H9 (cell line): ENCODE data around the gene HOXA7. TPM values are rescaled to one million over a fixed set of nuclear protein-coding genes. Genes with fewer than 3 reads are reported as not detected.
A peak's percentile ranks its signal among the peaks of the same experiment; 100 is the strongest.

Experiments used
- DNase-seq: peaks from one replicate; pipeline ENCODE4 v3.0.0-alpha.2; 2017
- H2AFZ ChIP-seq: one replicate; pipeline ENCODE4 v1.6.1; 2013; ENCODE audit warnings: mild to moderate bottlenecking, low read length, control low read depth, moderate library complexity
- H2AK5ac ChIP-seq: 2 replicates; pipeline ENCODE4 v1.6.1; 2013; ENCODE audit warnings: low read length, control low read depth, mixed read lengths; ENCODE audit not compliant: insufficient read length
- H2BK120ac ChIP-seq: one replicate; pipeline ENCODE4 v1.6.1; 2013; ENCODE audit warnings: low read depth, mild to moderate bottlenecking, low read length, control low read depth, inconsistent platforms; ENCODE audit not compliant: poor library complexity, severe bottlenecking
- H2BK12ac ChIP-seq: 2 replicates; pipeline ENCODE4 v1.6.1; 2013; ENCODE audit warnings: low read length, control low read depth, mixed read lengths, low read depth; ENCODE audit not compliant: insufficient read length
- H2BK15ac ChIP-seq: 2 replicates; pipeline ENCODE4 v1.6.1; 2013; ENCODE audit warnings: low read depth, low read length, control low read depth
- H2BK20ac ChIP-seq: one replicate; pipeline ENCODE4 v1.6.1; 2013; ENCODE audit warnings: low read depth, mild to moderate bottlenecking, low read length, control low read depth, inconsistent platforms; ENCODE audit not compliant: poor library complexity, severe bottlenecking
- H2BK5ac ChIP-seq: 2 replicates; pipeline ENCODE4 v1.6.1; 2013; ENCODE audit warnings: low read length, control low read depth, mixed read lengths; ENCODE audit not compliant: insufficient read length
- H3K14ac ChIP-seq: 2 replicates; pipeline ENCODE4 v1.6.1; 2013; ENCODE audit warnings: low read length, control low read depth; ENCODE audit not compliant: insufficient read depth
- H3K18ac ChIP-seq: 2 replicates; pipeline ENCODE4 v1.6.1; 2013; ENCODE audit warnings: low read depth, mild to moderate bottlenecking, mixed read lengths, low read length, control low read depth; ENCODE audit not compliant: insufficient read length
- H3K23ac ChIP-seq: 2 replicates; pipeline ENCODE4 v1.6.1; 2013; ENCODE audit warnings: low read length, control low read depth, mixed read lengths, low read depth; ENCODE audit not compliant: insufficient read length
- H3K23me2 ChIP-seq: 2 replicates; pipeline ENCODE4 v1.6.1; 2013; ENCODE audit warnings: low read depth, mild to moderate bottlenecking, mixed read lengths, low read length, control low read depth; ENCODE audit not compliant: insufficient read length, poor library complexity, severe bottlenecking
- H3K27ac ChIP-seq: 2 replicates; pipeline ENCODE4 v1.5.1; 2013; ENCODE audit warnings: low read length, control low read depth, mixed read lengths, low read depth; ENCODE audit not compliant: insufficient read length
- H3K27me3 ChIP-seq: 2 replicates; pipeline ENCODE4 v1.6.1; 2013; ENCODE audit warnings: low read length, control low read depth, inconsistent platforms; ENCODE audit not compliant: insufficient read depth
- H3K4ac ChIP-seq: 2 replicates; pipeline ENCODE4 v1.6.1; 2013; ENCODE audit warnings: low read depth, mild to moderate bottlenecking, control low read depth, inconsistent platforms, low read length, moderate library complexity
- H3K4me1 ChIP-seq: 2 replicates; pipeline ENCODE4 v1.6.1; 2013; ENCODE audit warnings: low read length, control low read depth, inconsistent platforms; ENCODE audit not compliant: insufficient read depth
- H3K4me2 ChIP-seq: 2 replicates; pipeline ENCODE4 v1.6.1; 2013; ENCODE audit warnings: low read length, control low read depth, mixed read lengths; ENCODE audit not compliant: insufficient read length, insufficient read depth
- H3K56ac ChIP-seq: 2 replicates; pipeline ENCODE4 v1.6.1; 2013; ENCODE audit warnings: low read depth, mild to moderate bottlenecking, mixed read lengths, low read length, control low read depth; ENCODE audit not compliant: insufficient read length
- H3K79me1 ChIP-seq: 2 replicates; pipeline ENCODE4 v1.6.1; 2013; ENCODE audit warnings: low read depth, mild to moderate bottlenecking, moderate library complexity, low read length, control low read depth, inconsistent platforms; ENCODE audit not compliant: insufficient read depth, poor library complexity, severe bottlenecking
- H3K79me2 ChIP-seq: 2 replicates; pipeline ENCODE4 v1.6.1; 2013; ENCODE audit warnings: low read length, control low read depth, inconsistent platforms; ENCODE audit not compliant: insufficient read depth
- H3K9ac ChIP-seq: 2 replicates; pipeline ENCODE4 v1.6.1; 2013; ENCODE audit warnings: low read length, control low read depth, mixed read lengths; ENCODE audit not compliant: insufficient read length; ENCODE audit errors: extremely low read depth
- H3K9me3 ChIP-seq: one replicate; pipeline ENCODE4 v1.6.1; 2013; ENCODE audit warnings: low read depth, low read length, inconsistent platforms; ENCODE audit not compliant: control insufficient read depth
- H3T11ph ChIP-seq: one replicate; pipeline ENCODE4 v1.6.1; 2013; ENCODE audit warnings: mild to moderate bottlenecking, low read length, control low read depth, inconsistent platforms
- H4K20me1 ChIP-seq: one replicate; pipeline ENCODE4 v1.6.1; 2013; ENCODE audit not compliant: control insufficient read depth, insufficient read length, insufficient read depth
- H4K5ac ChIP-seq: 2 replicates; pipeline ENCODE4 v1.6.1; 2013; ENCODE audit warnings: low read depth, mild to moderate bottlenecking, mixed read lengths, low read length, control low read depth; ENCODE audit not compliant: insufficient read length
- H4K8ac ChIP-seq: replicated peaks from 2 replicates; pipeline ENCODE4 v1.6.1; 2013; ENCODE audit warnings: low read length, control low read depth, mixed read lengths, low read depth; ENCODE audit not compliant: insufficient read length
- H4K91ac ChIP-seq: 2 replicates; pipeline ENCODE4 v1.6.1; 2013; ENCODE audit warnings: low read depth, mild to moderate bottlenecking, moderate library complexity, mixed read lengths, low read length, control low read depth; ENCODE audit not compliant: insufficient read length
- H3K27ac Mint-ChIP-seq, 3 experiments: 2 replicates in 2 of 3; 3 replicates in 1 of 3; pipeline ENCODE4 v1.8.0; 2020 to 2021; ENCODE audit warnings: mixed read lengths in 3 of 3, mild to moderate bottlenecking in 1 of 3, moderate library complexity in 1 of 3
- H3K27me3 Mint-ChIP-seq: 2 replicates; pipeline ENCODE4 v1.8.0; 2021; ENCODE audit warnings: low read depth, mild to moderate bottlenecking, moderate library complexity, mixed read lengths
- H3K36me3 Mint-ChIP-seq, 3 experiments: 2 replicates in 2 of 3; 3 replicates in 1 of 3; pipeline ENCODE4 v1.8.0; 2020 to 2021; ENCODE audit warnings: low read depth in 3 of 3, mixed read lengths in 3 of 3; ENCODE audit not compliant: insufficient read depth in 1 of 3
- H3K4me1 Mint-ChIP-seq, 2 experiments: 2 replicates each; pipeline ENCODE4 v1.8.0; 2020; ENCODE audit warnings: mixed read lengths in 2 of 2
- H3K4me3 Mint-ChIP-seq, 2 experiments: 2 replicates in 1 of 2; 3 replicates in 1 of 2; pipeline ENCODE4 v1.8.0; 2020 to 2021; ENCODE audit warnings: mild to moderate bottlenecking in 2 of 2, mixed read lengths in 2 of 2, moderate library complexity in 1 of 2
- H3K9me3 Mint-ChIP-seq, 2 experiments: 2 replicates in 1 of 2; 3 replicates in 1 of 2; pipeline ENCODE4 v1.8.0; 2020; ENCODE audit warnings: mild to moderate bottlenecking in 2 of 2, mixed read lengths in 2 of 2, moderate library complexity in 1 of 2
- CTCF ChIP-seq: fragments of 200-600 bp; sonication (generic); conservative IDR thresholded peaks from 3 replicates; pipeline ENCODE4 v1.8.0; 2021; ENCODE audit warnings: antibody characterized with exemption, mild to moderate bottlenecking
- WGBS: extraction: QIAGEN DNeasy Blood & Tissue Kit; methylation state at CpG from one replicate; pipeline ENCODE4 v1.1.7; 2013; ENCODE audit warnings: missing lambda C conversion rate, low lambda C conversion rate, mixed read lengths; ENCODE audit not compliant: insufficient read length; ENCODE audit errors: extremely low coverage; 5-methylcytosine and 5-hydroxymethylcytosine counted together
- total RNA-seq: library from RNA; stranded (reverse); gene quantifications from 2 replicates; pipeline ENCODE4 v1.2.1, GENCODE V29; 2021

The HOXA7 gene
- total RNA-seq, 1 experiment from 2014 or later: not detected

GRCh38 chr7:27131390-27131819, 25.1 kb downstream of the HOXA7 start:
- Histone ChIP-seq H3K18ac (no peak overlapping the region), H3K27ac (no peak overlapping the region), H3K79me2 (no peaks in the 10 kb centered on the region), H3K23me2 (no peaks in the 10 kb centered on the region), H2BK20ac (no peak overlapping the region), H3K9me3 (no peaks in the 10 kb centered on the region), H4K20me1 (peaks cover 3% of the 10 kb centered on the region), H2AFZ (no peak overlapping the region), H2BK5ac (no peak overlapping the region), H2BK120ac (no peak overlapping the region), H4K8ac (no peak overlapping the region), H3K4me2 (peak overlapping the region; percentile 20), H3K23ac (no peak overlapping the region), H3K4me1 (no peaks in the 10 kb centered on the region), H4K5ac (no peak overlapping the region), H3K4ac (no peak overlapping the region), H3K14ac (no peak overlapping the region), H3K56ac (no peak overlapping the region), H3T11ph (no peak overlapping the region), H3K79me1 (no peaks in the 10 kb centered on the region), H2AK5ac (no peak overlapping the region), H2BK12ac (no peak overlapping the region), H2BK15ac (no peak overlapping the region), H3K27me3 (peaks cover 95% of the 10 kb centered on the region), H3K9ac (no peak overlapping the region), H4K91ac (no peak overlapping the region)
- Mint-ChIP-seq H3K27ac (no peak overlapping the region), H3K9me3 (peaks cover 0 to 10% of the 10 kb centered on the region in 2 experiments; a peak in 2 of 5 replicates), H3K27me3 (peaks cover 97% of the 10 kb centered on the region), H3K4me1 (no peaks in the 10 kb centered on the region), H3K4me3 (peak overlapping the region; percentile 46 to 60; a peak in 3 of 5 replicates), H3K36me3 (no peaks in the 10 kb centered on the region; a peak in 1 of 7 replicates)
- no peak for DNase-seq
- WGBS: no CpG with 5 or more reads among the region's 12 CpGs
- no peak for TF ChIP-seq CTCF
